ENCODE results near the gene POLD3.

POLD3 gene

DNA sequence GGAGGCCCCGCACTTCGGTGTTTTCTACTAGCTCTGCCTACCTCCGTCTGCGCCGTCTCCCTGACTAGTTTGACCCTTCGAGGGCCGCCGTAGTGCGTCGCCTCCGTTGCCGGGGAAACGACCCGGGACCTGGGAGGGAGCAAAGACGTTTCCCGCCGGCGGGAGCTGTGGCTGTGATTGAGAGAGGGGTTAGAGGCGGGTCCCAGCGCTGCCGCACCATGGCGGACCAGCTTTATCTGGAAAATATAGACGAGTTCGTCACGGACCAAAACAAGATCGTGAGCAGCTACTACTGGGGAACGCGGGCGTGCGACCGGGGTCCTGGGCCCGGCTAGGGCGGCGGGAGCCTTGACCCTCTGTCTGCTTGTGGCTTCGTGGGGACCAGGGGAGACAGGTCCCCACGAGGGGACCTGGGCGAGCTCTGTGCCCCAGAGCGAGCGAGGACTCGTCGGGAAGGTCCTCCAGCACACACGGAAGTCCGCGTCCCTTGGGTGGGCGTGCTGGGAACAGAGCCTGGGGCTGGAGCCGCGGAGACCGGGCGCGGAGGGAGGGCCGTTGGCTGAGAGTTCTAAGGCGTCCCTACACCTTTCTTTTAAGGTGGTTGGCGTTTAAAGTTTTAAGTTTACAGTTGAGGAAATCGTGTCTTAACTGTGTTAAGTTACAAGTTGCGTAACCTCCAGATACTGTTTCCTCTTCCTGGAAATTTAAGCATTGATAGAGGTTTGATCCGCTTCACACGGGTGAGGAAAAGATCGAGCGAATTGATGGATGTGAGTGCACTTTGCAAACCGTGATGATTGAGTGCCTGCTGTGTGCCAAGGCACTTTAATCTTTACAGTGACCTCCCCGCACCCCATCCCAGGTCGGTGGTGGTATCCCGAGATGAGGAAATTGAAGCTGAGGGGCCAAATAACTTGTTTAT is at the start of gene POLD3:
Gene POLD3 (plus strand): TSS at position 142 of the 922 bp plus-strand sequence. CDS start 77 bp downstream, at position 219.
- DNase-seq = peak; percentile 81

- no peak for DNase-seq
Measured at GRCh38 chr11:74543991-74544390, 48.4 kb upstream of the POLD3 start.

GRCh38 chr11:74546752-74547151 is 45.6 kb upstream of the POLD3 start:
- no peak for DNase-seq

DNA sequence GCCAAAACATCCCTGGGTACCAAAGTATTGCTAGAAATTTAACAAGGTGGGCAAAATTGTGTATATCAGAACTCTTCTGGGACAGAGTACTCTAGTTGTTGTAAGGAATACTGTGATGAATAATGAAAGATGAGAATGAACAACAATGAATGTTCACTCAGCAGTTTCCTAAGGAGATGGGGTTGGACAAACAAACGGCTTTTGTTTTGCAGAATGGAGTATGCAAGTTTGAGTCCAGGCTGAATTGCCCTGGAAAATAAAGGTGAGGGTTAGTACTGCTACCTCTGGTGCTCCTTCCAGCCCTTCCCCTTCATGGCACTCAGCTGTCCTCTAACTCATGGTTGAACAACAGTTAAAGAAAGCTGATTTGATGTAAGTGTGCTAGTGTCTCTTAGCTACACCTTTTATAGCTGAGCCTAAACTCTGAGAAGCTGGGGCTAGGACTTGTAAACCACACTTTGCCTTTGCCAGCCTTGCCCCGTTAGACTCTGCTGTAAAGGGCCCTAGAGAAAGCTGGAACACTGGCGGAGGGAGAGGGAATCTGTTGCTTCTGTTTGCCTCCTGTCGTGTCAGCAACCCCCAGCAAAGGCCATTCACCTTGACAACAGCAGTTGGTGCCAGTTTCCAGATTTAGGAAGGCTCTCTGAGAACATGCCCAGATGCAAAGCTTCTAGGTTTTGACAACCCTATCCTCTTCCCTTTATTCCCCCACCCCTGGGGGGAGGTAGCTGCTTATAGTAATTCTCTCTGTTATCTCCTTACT is 41.2 kb upstream of the POLD3 start:
- no peak for DNase-seq

DNA sequence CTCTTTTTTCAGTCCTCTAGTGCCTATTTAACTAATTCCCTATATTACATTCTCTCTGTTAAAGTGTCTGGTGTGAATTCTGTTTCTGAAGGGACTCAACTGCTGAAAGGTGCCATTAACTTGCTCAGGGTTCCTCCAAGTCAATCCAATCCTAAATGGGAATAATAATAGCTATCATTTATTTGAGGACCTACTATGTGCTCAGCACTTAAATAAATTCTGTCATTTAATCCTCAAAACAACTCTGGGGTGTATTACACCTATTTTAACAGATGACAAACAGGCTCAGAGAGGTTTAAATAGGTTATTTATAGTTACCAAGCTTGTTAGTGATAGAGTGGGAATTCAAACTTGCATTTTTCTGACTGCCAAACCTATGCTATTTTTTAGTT is 40.6 kb upstream of the POLD3 start:
- DNase-seq = no peak

GRCh38 chr11:74557526-74557925 is 34.9 kb upstream of the POLD3 start:
- DNase-seq = no peak

- DNase-seq = no peak
Measured at GRCh38 chr11:74559110-74559933, 33.1 kb upstream of the POLD3 start.

- no peak for DNase-seq
Measured at GRCh38 chr11:74559934-74560309, 32.5 kb upstream of the POLD3 start.

DNA sequence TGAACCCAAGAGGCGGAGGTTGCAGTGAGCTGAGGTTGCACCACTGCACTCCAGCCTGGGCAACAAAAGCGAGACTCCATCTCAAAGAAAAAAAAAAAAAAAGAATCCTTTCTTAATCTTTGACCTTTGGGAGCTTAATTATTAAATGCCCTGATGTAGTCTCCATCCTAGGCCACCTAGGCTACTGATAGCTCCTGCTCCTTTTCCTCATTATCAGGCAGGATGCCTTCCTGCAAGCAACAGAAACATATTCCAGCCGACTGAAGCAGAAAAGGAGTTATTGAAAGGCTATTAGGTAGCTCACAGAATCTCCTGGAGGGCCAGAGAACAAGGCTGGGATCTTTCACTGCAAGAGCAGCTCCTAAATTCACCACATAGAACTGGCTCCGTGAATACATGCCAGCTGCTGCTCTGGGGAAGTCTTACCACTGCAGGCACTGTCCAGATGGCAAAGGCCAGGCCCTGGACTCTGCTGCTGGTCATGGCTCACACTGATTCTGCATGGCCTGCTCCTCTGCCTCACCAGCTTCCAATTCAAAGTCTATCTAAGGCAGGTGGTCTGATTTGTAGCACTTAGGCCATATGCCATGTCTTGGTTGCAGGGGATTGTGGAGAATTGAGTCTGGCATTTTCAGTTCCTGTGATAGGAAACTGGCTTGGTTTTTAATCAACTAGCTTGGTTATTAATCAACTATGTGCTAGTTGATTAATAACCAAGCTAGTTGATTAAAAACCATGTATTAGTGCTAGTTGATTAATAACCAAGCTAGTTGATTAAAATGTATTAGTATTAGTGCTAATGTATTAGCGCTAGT is 26.0 kb upstream of the POLD3 start:
- no peak for DNase-seq

DNA sequence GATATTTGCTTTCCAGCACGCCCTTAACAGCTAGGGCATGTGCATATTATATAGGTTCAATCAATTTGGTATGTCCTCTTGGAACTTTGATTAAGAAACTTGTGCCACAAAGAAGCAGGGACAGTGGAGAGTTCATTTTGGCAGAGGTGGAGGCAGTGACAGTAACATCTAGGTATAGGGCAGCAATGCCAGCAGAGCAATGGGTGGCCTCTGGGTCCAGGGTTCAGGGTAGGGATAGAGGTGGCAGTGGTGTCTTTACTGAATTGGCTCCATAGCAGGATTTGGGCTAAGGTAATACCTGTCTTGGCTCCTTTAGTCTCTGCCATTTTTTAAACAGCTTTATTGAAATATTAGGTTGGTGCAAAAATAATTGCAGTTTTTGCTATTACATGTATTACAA is 24.4 kb upstream of the POLD3 start:
- DNase-seq = no peak

DNA sequence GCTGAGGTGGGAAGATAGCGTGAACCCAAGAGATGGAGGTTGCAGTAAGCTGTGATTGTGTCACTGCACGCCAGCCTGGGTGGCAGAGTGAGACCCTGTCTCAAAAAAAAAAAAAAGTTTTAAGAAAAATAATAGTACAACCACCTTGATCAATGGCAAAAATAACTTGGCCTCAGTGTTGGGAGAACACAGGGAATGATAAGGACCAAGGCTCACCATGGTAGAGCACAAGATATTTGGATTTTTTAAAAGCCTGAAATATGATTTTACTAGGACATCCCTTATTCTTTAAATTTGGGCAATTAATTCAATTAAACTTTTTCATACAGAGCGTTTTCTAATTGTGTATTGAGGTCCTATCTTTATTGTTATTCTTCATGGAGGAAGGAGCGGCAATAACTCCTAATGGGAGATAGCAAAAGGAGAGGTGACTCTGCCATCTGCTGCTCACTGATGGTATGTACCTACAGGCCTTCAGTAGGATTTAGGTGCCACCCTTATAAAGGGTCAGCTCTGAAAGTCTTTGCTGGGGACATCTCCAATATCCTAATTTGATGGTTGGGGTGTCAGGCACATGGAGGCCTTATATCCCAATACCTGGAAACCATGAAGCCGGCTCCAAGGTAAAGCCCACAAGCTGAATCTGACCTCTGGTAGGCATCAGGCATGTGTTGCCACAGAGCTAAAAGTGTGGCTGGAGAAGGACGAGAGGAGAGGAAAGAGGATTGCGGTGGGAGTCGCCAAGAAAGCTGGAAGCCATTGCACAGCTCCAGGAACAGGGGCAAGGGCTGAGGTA is 21.9 kb upstream of the POLD3 start:
- DNase-seq = peak; percentile 40

DNA sequence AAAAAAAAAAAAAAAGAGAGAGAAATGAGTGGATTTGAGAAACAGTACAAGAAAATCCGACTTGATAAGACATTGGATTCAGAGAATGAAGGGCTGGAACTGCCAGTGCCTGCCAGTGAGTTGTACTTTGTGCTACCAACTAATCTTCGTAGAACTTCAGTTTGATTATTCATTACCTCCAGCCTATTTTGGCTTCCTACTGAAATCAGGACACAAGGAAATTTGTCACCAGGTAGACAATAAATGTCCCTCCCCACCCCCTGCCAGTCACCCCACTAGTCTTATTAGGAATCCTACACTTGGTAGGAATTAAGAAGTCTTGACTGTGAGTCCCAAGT is 21.4 kb upstream of the POLD3 start:
- DNase-seq = no peak

DNA sequence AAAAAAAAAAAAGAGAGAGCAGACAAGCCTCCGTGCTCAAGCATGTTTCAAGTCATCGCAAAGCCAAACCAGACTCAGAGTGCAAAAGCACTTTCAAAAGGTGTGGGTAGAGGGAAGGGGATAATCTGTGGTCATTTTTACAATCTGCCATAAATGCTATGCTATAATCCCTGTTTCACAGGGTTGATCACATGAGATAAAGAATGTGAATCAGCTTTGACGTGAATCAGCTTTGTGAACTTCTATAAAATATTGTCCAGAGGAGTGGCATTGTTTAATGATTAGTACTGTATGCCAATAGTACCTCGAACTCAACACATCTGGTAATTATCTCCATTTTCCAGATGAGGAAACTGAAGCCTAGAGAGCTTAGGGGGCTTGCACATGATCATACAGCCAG is 20.0 kb upstream of the POLD3 start:
- DNase-seq = no peak

DNA sequence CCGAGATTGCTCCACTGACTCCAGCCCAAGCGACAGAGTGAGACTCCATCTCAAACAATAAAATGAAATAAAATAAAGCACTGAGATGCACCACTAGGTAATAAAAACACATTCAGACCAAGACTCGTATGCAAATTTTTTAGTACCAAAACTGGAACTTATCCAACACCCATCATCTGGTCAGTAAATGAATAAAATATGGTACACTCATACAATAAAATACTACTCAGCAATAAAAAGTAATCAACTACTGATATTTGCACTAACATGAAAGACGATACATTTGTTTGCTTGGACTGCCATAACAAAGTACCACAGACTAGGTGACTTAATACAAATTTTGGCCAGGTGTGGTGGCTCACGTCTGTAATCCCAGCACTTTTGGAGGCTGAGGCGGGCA is 17.8 kb upstream of the POLD3 start:
- no peak for DNase-seq

DNA sequence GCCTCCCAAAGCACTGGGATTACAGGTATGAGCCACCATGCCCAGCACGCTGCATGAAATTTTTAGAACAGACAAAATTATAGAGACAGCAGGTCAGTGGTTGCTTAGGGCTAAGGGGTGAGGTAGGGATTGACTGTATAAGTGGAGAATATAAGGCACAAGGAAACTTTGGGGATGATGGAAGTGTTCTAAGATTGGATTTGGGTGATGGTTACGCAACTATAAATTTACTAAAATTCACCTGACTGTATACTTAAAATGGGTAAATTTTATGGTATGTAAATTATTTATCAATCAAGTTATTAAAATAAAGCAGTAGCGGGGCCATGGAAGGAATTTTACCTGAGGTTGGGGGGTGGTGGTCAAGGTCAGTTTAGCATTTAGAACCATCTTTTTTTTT is 16.4 kb upstream of the POLD3 start:
- no peak for DNase-seq

GRCh38 chr11:74577181-74577580 is 15.2 kb upstream of the POLD3 start:
- DNase-seq = no peak

- no peak for DNase-seq
Measured at GRCh38 chr11:74577624-74578396, 14.6 kb upstream of the POLD3 start.

- no peak for DNase-seq
Measured at GRCh38 chr11:74579577-74580270, 12.7 kb upstream of the POLD3 start.

DNA sequence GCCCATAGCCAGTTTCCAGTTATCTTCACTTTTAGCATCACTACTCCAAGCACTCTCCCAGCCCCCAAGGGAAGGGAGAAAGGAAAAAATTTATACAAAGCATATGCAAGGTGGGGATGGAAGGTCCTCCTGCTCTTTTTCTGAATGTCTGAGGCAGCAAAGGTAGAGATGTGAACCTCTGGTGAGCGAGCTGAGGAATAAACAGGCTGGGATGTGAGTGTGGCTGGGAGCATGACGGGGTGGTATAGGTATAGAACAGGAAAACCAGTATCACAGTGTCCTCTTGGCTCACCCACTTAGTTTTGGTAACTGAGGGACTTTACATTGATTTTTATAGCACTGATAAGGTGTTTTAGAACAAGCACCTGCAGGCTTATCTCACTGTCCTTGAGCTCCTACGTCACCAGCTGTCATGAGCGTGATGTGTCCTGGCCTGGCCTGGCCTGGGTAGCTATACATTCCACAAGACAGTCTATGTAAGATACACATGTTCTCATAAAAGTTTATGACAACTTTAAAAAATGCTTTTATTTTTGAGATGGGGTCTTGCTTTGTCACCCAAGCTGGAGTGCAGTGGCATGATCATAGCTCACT is 10.3 kb upstream of the POLD3 start:
- no peak for DNase-seq

Measured in HCEC 1CT (cell line).